Stimulated activated CD8-positive, alpha-beta memory T cell treated with anti-CD3 and anti-CD28 coated beads, Interleukin-12 subunit alpha, Interleukin-12 subunit beta, amount 100 ng/mL, for 24 hours (primary cell): Measurements from ENCODE around the gene BTBD7.

ENCODE experiments used
- DNase-seq: peaks from one replicate; pipeline ENCODE4 v3.0.0-alpha.2; 2020; ENCODE audit errors: extremely low read depth

Gene BTBD7

GRCh38 chr14:93201155-93201704, 131.6 kb downstream of the BTBD7 start:
- DNase-seq: no peak

GRCh38 chr14:93200553-93200952, 132.3 kb downstream of the BTBD7 start:
- DNase-seq: no peak

GRCh38 chr14:93199031-93199430, 133.8 kb downstream of the BTBD7 start:
- no peak for DNase-seq

GRCh38 chr14:93195316-93195999, 137.4 kb downstream of the BTBD7 start:
- no peak for DNase-seq
